ENCODE data around the gene CCSER1.
"Not testable (repeated sequence)": the region's sequence is repeated elsewhere in the genome, so short reads cannot be mapped to it uniquely, and the experiment has no call there.

CCSER1 gene

DNA sequence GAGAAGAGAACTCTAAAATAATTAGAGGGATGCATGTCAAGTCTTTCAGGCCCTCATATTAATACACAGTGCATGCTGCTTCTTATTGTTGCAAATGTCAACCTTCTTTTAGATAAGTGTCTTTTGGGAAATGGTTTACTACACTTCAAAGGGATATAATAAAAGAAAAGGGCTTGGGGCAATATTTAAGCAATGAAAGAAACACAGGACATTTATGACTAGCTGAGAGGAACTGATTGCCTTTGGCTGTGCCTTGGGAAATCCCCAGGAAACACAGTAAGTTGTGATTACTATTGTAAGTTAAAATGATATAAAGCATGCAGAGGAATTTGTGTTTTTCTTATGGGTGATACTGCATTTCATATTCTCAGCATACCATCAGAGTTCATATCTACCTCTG, 1140.3 kb downstream of the CCSER1 start:
- Histone ChIP-seq H2AFZ (ENCODE audit: low read length) (no peak overlapping the region), H3F3A (ENCODE audit: low read depth) (no peaks in the 10 kb centered on the region), H3K4me1 (ENCODE audit: insufficient read depth, low read length, poor library complexity, severe bottlenecking) (no peaks in the 10 kb centered on the region), H3K79me2 (ENCODE audit: insufficient read depth, low read length) (no peaks in the 10 kb centered on the region), H3K9me3 (ENCODE audit: insufficient read depth, low read depth, low read length) (no peaks in the 10 kb centered on the region), H3K9me2 (replicated peaks; ENCODE audit: low read depth, low read length) (no peaks in the 10 kb centered on the region), H4K20me1 (ENCODE audit: insufficient read depth, low read length, poor library complexity, severe bottlenecking) (no peaks in the 10 kb centered on the region), H3K9ac (ENCODE audit: low read depth, low read length, poor library complexity, severe bottlenecking) (no peak overlapping the region), H3K36me3 (ENCODE audit: insufficient read depth, low read length) (no peaks in the 10 kb centered on the region), H3K27me3 (ENCODE audit: insufficient read depth, low read length, poor library complexity, severe bottlenecking) (no peaks in the 10 kb centered on the region), H3K4me2 (ENCODE audit: low read depth, low read length, poor library complexity, severe bottlenecking) (no peak overlapping the region), H3K4me3 (ENCODE audit: low read length, poor library complexity, severe bottlenecking) (no peak overlapping the region)
- no peak for TF ChIP-seq EZH2phosphoT487 (IDR thresholded peaks at IDR 0.05; ENCODE audit: borderline replicate concordance)
- TF ChIP-seq, protein P1, sequence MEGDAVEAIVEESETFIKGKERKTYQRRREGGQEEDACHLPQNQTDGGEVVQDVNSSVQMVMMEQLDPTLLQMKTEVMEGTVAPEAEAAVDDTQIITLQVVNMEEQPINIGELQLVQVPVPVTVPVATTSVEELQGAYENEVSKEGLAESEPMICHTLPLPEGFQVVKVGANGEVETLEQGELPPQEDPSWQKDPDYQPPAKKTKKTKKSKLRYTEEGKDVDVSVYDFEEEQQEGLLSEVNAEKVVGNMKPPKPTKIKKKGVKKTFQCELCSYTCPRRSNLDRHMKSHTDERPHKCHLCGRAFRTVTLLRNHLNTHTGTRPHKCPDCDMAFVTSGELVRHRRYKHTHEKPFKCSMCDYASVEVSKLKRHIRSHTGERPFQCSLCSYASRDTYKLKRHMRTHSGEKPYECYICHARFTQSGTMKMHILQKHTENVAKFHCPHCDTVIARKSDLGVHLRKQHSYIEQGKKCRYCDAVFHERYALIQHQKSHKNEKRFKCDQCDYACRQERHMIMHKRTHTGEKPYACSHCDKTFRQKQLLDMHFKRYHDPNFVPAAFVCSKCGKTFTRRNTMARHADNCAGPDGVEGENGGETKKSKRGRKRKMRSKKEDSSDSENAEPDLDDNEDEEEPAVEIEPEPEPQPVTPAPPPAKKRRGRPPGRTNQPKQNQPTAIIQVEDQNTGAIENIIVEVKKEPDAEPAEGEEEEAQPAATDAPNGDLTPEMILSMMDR (conservative IDR thresholded peaks at IDR 0.05; ENCODE audit: low read length): no peak

DNA sequence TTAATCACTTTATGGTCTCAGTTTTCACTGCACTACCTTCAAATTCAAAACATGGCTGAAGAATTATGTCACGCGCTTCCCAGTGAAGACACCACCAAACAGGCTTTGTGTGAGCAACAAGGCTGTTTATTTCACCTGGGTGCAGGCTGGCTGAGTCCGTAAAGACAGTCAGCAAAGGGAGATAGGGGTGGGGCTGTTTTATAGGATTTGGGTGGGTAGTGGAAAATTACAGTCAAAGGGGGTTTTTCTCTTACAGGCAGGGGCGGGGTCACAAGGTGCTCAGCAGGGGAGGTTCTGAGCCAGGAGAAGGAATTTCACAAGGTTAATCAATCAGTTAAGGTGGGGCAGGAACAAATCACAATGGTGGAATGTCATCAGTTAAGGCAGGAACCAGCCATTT, 1141.3 kb downstream of the CCSER1 start:
- H3K79me2 ChIP-seq (ENCODE audit: insufficient read depth, low read length): not testable (repeated sequence)

DNA sequence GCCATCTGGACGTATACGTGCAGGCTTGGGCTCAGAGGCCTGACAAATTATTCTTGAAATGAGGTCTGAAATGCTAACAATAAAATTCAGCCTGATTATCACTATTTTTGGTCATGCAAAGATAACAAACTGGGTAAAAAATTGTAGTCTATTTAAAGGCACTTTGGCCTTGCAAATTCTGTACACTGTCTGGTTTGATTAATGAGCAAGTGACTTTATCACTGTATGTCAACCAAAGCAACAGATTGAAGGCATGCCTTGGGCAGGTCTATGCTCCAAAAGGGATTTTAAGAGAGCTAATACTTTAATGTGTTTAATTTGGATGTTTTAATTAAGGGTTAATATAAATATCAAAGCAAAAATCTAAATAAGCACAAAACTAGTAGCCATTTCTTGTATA, 1141.7 kb downstream of the CCSER1 start:
- no peak overlapping the region for H3K4me3 ChIP-seq (ENCODE audit: low read length, poor library complexity, severe bottlenecking)
- no peak overlapping the region for H3K4me2 ChIP-seq (ENCODE audit: low read depth, low read length, poor library complexity, severe bottlenecking)
- H3K27me3 ChIP-seq (ENCODE audit: insufficient read depth, low read length, poor library complexity, severe bottlenecking): no peaks in the 10 kb centered on the region
- no peak overlapping the region for H3K9ac ChIP-seq (ENCODE audit: low read depth, low read length, poor library complexity, severe bottlenecking)
- H3K36me3 ChIP-seq (ENCODE audit: insufficient read depth, low read length): no peaks in the 10 kb centered on the region
- no peaks in the 10 kb centered on the region for H3K9me2 ChIP-seq (replicated peaks; ENCODE audit: low read depth, low read length)
- no peaks in the 10 kb centered on the region for H3K79me2 ChIP-seq (ENCODE audit: insufficient read depth, low read length)
- H3F3A ChIP-seq (ENCODE audit: low read depth): no peaks in the 10 kb centered on the region
- H3K9me3 ChIP-seq (ENCODE audit: insufficient read depth, low read depth, low read length): no peaks in the 10 kb centered on the region
- H4K20me1 ChIP-seq (ENCODE audit: insufficient read depth, low read length, poor library complexity, severe bottlenecking): no peaks in the 10 kb centered on the region
- no peak for TF ChIP-seq EZH2phosphoT487 (IDR thresholded peaks at IDR 0.05; ENCODE audit: borderline replicate concordance)
- TF ChIP-seq, protein P1 (conservative IDR thresholded peaks at IDR 0.05; ENCODE audit: low read length): no peak
- H3K4me1 ChIP-seq (ENCODE audit: insufficient read depth, low read length, poor library complexity, severe bottlenecking): no peaks in the 10 kb centered on the region
- H2AFZ ChIP-seq (ENCODE audit: low read length): no peak overlapping the region

More for the DNA sequence above, 1141.3 kb downstream of the CCSER1 start:
- H2AFZ ChIP-seq (ENCODE audit: low read length); H4K20me1 ChIP-seq (ENCODE audit: insufficient read depth, low read length, poor library complexity, severe bottlenecking); H3K9me3 ChIP-seq (ENCODE audit: insufficient read depth, low read depth, low read length); H3K27me3 ChIP-seq (ENCODE audit: insufficient read depth, low read length, poor library complexity, severe bottlenecking); H3K4me1 ChIP-seq (ENCODE audit: insufficient read depth, low read length, poor library complexity, severe bottlenecking); H3K4me3 ChIP-seq (ENCODE audit: low read length, poor library complexity, severe bottlenecking); H3K9ac ChIP-seq (ENCODE audit: low read depth, low read length, poor library complexity, severe bottlenecking); H3F3A ChIP-seq (ENCODE audit: low read depth); H3K9me2 ChIP-seq (replicated peaks; ENCODE audit: low read depth, low read length); H3K36me3 ChIP-seq (ENCODE audit: insufficient read depth, low read length); H3K4me2 ChIP-seq (ENCODE audit: low read depth, low read length, poor library complexity, severe bottlenecking): not testable (repeated sequence)

DNA sequence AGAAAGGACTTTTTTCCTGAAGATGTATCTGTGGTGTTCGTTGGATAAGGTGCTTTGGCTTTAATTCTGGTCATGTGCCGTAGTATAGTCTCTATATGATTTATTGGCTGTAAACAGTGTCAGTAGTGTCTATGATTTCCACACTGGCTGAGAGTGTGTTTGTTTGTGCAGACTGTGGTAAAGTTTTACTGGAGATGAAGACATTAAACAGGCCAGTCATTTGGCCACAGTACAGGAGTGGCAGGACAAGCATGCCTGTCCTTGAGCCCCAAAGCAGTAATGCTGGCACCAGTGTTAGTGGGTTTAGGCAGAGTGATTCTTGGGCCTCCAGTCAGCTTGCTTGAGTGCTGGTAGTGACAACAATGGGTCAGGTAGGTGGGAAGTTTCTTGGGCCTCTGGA, 1152.7 kb downstream of the CCSER1 start:
- H3K4me2 ChIP-seq (ENCODE audit: low read depth, low read length, poor library complexity, severe bottlenecking): no peak overlapping the region
- no peaks in the 10 kb centered on the region for H3K9me2 ChIP-seq (replicated peaks; ENCODE audit: low read depth, low read length)
- H3K36me3 ChIP-seq (ENCODE audit: insufficient read depth, low read length): no peaks in the 10 kb centered on the region
- no peaks in the 10 kb centered on the region for H3K4me1 ChIP-seq (ENCODE audit: insufficient read depth, low read length, poor library complexity, severe bottlenecking)
- no peak overlapping the region for H3K9ac ChIP-seq (ENCODE audit: low read depth, low read length, poor library complexity, severe bottlenecking)
- H2AFZ ChIP-seq (ENCODE audit: low read length): no peak overlapping the region
- no peaks in the 10 kb centered on the region for H3K9me3 ChIP-seq (ENCODE audit: insufficient read depth, low read depth, low read length)
- H3K27me3 ChIP-seq (ENCODE audit: insufficient read depth, low read length, poor library complexity, severe bottlenecking): no peaks in the 10 kb centered on the region
- H4K20me1 ChIP-seq (ENCODE audit: insufficient read depth, low read length, poor library complexity, severe bottlenecking): no peaks in the 10 kb centered on the region
- TF ChIP-seq, protein P1 (conservative IDR thresholded peaks at IDR 0.05; ENCODE audit: low read length): no peak
- TF ChIP-seq EZH2phosphoT487 (IDR thresholded peaks at IDR 0.05; ENCODE audit: borderline replicate concordance): no peak
- H3K4me3 ChIP-seq (ENCODE audit: low read length, poor library complexity, severe bottlenecking): no peak overlapping the region
- H3K79me2 ChIP-seq (ENCODE audit: insufficient read depth, low read length): no peaks in the 10 kb centered on the region
- no peaks in the 10 kb centered on the region for H3F3A ChIP-seq (ENCODE audit: low read depth)

All from Loucy (cell line).